Natural killer cell treated with Interleukin-12 subunit alpha and Interleukin-12 subunit beta and Interleukin-15 and Interleukin-18, amount 100 ng/mL, for 72 hours (primary cell): Measurements from ENCODE around the gene CFAP54. TPM values are rescaled to one million over a fixed set of nuclear protein-coding genes. Genes with fewer than 3 reads are reported as not detected.
"Not testable (repeated sequence)": the region's sequence is repeated elsewhere in the genome, so short reads cannot be mapped to it uniquely, and the experiment has no call there.

Source experiments
- ATAC-seq, 2 donors: fragments of 150-1000 bp; cut with Tn5 transposase in 1 of 2; sonication (Bioruptor Pico), chemical (Tn5 transposase) in 1 of 2; 2 replicates each; pipeline ENCODE4 v1.10.0; 2021
- DNase-seq: peaks from one replicate; pipeline ENCODE4 v3.0.0; 2022; ENCODE audit warnings: low spot score
- H3K27ac Mint-ChIP-seq, 2 donors: 1 replicate in 1 of 2; 2 replicates in 1 of 2; pipeline ENCODE4 v1.8.0; 2022; ENCODE audit warnings: mixed read lengths in 2 of 2, mild to moderate bottlenecking in 1 of 2, moderate library complexity in 1 of 2
- H3K27me3 Mint-ChIP-seq, 2 donors: 1 replicate in 1 of 2; 2 replicates in 1 of 2; pipeline ENCODE4 v1.8.0; 2022; ENCODE audit warnings: mixed read lengths in 2 of 2
- H3K36me3 Mint-ChIP-seq: one replicate; pipeline ENCODE4 v1.8.0; 2022; ENCODE audit warnings: mixed read lengths
- H3K4me1 Mint-ChIP-seq, 2 donors: 1 replicate in 1 of 2; 2 replicates in 1 of 2; pipeline ENCODE4 v1.8.0; 2022; ENCODE audit warnings: low read depth in 2 of 2, mixed read lengths in 2 of 2, mild to moderate bottlenecking in 1 of 2
- H3K4me3 Mint-ChIP-seq: one replicate; pipeline ENCODE4 v1.8.0; 2022; ENCODE audit warnings: mixed read lengths
- H3K9me3 Mint-ChIP-seq: 2 replicates; pipeline ENCODE4 v1.8.0; 2022; ENCODE audit warnings: mixed read lengths
- total RNA-seq, 2 donors: library from RNA; stranded (reverse); gene quantifications; one replicate each; pipeline ENCODE4 v1.2.3, GENCODE V29; 2022

CFAP54 gene
- total RNA-seq, 2 donors from 2014 or later: 0.14 to 0.50 TPM

DNA sequence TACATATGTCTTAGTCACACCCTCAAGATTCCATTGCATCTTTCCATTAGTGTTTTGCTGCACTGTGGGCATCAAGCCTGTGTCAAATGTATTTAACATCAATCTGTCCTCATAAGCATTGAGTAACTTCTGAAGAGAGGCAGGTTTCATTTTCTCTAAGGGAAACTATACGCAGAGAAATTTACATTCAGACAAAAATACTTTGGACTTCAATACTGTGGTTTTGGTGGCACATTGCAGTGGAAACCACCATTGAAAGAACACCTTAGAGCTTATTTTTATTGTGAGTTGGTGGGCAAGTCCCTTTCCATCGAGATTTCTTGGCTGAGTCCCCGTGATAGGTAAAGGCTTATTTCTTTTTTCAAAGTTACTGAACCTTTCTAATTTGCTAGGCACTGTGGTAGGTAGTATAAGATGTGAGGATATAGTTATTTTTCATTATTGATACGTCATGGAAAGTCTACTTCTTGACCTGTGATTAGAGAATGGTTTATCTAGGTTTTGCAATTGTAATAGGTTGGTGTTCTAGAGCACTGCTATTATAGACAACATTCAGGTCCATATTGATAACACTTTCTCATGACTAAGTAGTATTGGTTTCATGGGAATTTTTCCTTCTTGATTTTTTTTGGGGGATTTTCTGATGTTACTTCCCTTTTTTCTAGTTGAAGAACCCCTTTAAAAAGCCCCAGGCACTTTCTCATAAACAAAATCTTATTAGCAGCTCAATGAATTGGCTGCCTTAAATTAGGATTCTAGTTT lies 81.9 kb downstream of the CFAP54 start:
- DNase-seq: no peak
- H3K9me3 Mint-ChIP-seq: no peaks in the 10 kb centered on the region
- H3K4me3 Mint-ChIP-seq: peak overlapping the region; percentile 13
- peaks cover 22 to 29% of the 10 kb centered on the region in 2 donors for H3K27me3 Mint-ChIP-seq
- H3K4me1 Mint-ChIP-seq: peaks cover 6 to 7% of the 10 kb centered on the region in 2 donors
- peak in 1 of 2 donors; percentile 62 for ATAC-seq
- no peak overlapping the region for H3K27ac Mint-ChIP-seq
- H3K36me3 Mint-ChIP-seq: no peaks in the 10 kb centered on the region

DNA sequence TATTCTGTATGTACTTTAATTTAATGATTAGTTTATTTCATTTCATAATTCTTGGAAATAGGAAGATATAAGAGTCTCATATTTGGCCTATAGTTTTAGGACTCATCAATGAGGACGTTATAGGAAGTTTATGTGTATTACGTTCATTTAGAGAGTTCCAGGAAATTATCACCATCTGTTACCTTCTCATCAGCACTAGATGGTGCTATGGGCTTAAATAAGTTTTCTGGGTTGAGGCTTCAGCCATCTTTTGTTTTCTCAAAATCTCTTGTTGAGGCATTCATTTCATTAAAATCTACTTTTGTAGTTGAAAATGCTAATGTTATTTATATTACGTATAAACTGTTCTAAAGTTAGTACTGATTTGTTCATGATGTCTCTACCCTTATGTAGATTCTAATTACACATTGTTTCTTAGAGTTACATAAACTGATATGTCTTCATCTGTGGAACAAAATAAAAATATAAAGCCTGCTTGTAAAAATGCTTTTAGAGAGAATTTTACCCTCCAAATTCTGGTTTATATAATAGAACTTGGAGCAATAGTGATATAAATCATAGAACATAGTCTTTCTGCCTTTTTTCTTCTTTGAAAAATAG lies 89.2 kb downstream of the CFAP54 start:
- peak in 1 of 2 donors; percentile 70 for ATAC-seq
- Mint-ChIP-seq H3K36me3 (no peaks in the 10 kb centered on the region), H3K4me3 (no peak overlapping the region), H3K27ac (no peak overlapping the region), H3K27me3 (peaks cover 0 to 9% of the 10 kb centered on the region in 2 donors), H3K9me3 (no peaks in the 10 kb centered on the region), H3K4me1 (no peaks in the 10 kb centered on the region)
- DNase-seq: no peak

DNA sequence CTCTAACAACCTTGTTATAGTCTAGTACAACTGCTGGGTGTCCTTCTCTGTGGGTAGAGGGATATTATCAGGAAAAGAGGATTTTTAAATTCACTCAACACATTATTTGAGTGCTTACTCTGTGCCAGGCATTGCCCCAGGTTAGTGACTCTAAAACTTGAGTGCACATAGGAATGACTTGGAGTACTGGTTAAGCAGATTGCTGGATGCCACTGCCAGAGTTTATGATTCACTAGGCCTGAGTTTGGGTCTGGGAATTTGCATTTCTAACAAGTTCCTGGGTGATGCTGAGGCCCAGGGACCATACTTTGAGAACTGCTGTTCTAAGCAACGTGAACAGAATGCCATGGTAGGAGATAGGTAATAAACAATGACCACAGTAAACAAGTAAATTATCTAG lies 96.6 kb downstream of the CFAP54 start:
- H3K36me3 Mint-ChIP-seq: no peaks in the 10 kb centered on the region
- peaks cover 33 to 35% of the 10 kb centered on the region in 2 donors for H3K27me3 Mint-ChIP-seq
- ATAC-seq: no peak
- H3K27ac Mint-ChIP-seq: no peak overlapping the region
- H3K9me3 Mint-ChIP-seq: no peaks in the 10 kb centered on the region
- no peak for DNase-seq
- peaks cover 3 to 5% of the 10 kb centered on the region in 2 donors for H3K4me1 Mint-ChIP-seq
- H3K4me3 Mint-ChIP-seq: no peak overlapping the region

DNA sequence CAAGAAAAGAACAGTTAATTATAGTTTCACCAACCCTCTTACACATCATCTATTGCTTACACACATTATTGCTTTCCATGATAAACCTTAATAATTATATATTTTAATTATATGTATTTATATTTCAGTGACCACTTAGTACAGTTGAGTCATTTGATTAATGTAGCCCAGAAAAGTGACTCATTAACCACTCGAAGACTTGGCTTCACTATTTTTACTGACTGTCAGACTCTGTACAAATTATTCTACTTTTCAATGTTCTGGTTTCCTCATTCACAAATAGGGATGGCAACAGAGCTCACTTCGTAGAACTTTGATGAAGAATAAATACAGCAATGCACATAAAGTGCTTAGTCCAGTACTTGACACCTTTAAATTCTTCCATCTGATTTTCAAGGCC lies 98.3 kb downstream of the CFAP54 start:
- Mint-ChIP-seq H3K27ac (no peak overlapping the region), H3K4me3 (no peak overlapping the region), H3K9me3 (no peaks in the 10 kb centered on the region), H3K27me3 (peaks cover 38 to 40% of the 10 kb centered on the region in 2 donors), H3K4me1 (peaks cover 5 to 6% of the 10 kb centered on the region in 2 donors), H3K36me3 (no peaks in the 10 kb centered on the region)
- DNase-seq: no peak
- no peak for ATAC-seq

DNA sequence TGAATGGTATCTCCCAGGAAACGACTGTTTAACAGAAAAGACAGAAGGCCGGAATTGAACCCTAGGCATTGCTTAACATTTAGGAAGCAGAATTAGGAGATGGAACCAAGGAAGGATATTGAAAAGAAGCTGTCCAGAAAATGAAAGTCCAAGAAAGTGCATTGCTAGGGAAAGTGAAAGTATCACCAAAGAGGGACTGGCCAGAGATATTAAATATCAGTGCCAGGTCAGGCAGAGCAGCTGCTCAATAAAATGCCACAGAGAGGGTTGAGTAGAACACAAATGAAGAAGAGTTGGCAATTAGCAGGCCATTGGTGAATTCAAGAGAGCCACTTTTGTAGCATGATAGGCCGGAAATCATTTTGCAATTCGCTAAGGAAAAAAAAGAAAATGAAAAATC lies 101.6 kb downstream of the CFAP54 start:
- no peak for ATAC-seq
- Mint-ChIP-seq H3K27ac (no peak overlapping the region), H3K27me3 (peaks cover 33 to 49% of the 10 kb centered on the region in 2 donors), H3K9me3 (no peaks in the 10 kb centered on the region), H3K4me3 (no peak overlapping the region), H3K36me3 (no peaks in the 10 kb centered on the region), H3K4me1 (peaks cover 5 to 6% of the 10 kb centered on the region in 2 donors)
- no peak for DNase-seq

DNA sequence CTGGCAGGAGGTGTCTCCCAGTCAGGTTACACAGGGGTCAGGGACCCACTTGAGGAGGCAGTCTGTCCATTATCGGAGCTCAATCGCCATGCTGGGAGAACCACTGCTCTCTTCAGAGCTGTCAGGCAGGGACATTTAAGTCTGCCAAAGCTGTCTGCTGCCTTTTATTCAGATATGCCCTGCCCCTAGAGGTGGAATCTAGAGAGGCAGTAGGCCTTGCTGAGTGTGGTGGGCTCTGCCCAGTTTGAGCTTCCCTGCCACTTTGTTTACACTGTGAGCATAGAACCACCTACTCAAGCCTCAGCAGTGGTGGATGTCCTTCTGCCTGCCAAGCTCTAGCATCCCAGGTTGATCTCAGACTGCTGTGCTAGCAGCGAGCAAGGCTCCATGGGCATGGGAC lies 115.0 kb downstream of the CFAP54 start:
- not testable (repeated sequence) for H3K27ac Mint-ChIP-seq, H3K9me3 Mint-ChIP-seq, H3K4me3 Mint-ChIP-seq, ATAC-seq, H3K36me3 Mint-ChIP-seq, H3K4me1 Mint-ChIP-seq, DNase-seq
- H3K27me3 Mint-ChIP-seq: peaks cover 40 to 64% of the 10 kb centered on the region in 2 donors

DNA sequence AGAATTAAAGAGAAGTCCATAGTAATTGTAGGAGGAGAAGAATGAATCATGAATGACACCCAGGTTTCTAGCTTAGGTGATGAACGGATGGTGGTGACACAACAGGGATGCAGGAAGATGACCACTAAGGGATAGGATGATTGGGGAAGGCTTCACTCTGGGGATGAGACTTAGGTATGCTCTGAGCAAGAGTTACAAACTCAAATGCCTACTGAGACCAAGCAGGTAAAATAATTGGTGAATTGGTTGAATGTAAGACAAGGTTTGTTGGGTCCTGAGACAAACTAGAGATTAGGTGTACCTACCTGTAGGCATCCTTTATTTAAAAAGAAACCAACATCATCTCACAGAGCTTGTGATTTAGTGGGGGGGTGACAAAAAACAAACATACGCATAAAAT lies 116.3 kb downstream of the CFAP54 start:
- Mint-ChIP-seq H3K27ac (no peak overlapping the region), H3K36me3 (peaks cover 2% of the 10 kb centered on the region), H3K4me1 (no peaks in the 10 kb centered on the region), H3K27me3 (peaks cover 34 to 60% of the 10 kb centered on the region in 2 donors), H3K9me3 (no peaks in the 10 kb centered on the region), H3K4me3 (no peak overlapping the region)
- ATAC-seq (no peak), DNase-seq (no peak)

DNA sequence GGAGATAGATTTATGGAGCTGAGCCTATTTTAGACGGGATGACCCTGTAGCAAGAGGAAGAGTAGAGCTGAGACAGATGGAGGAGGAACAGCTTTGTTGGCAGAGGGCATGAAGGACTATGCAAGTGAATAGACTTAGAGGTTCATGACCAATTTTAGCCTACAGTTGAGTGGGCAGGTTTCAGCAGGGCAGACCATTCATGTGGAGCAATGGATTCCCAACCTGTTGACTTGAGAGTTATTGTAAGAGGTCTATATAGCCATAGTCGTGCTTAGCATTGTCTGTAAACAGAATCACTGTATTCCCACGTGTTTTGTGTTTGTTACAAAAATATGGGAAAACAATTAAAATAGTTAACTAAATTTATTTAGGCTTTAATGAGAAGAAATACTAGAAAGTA lies 116.8 kb downstream of the CFAP54 start:
- no peaks in the 10 kb centered on the region for H3K9me3 Mint-ChIP-seq
- ATAC-seq (no peak), DNase-seq (no peak)
- no peaks in the 10 kb centered on the region for H3K36me3 Mint-ChIP-seq
- peaks cover 32 to 55% of the 10 kb centered on the region in 2 donors for H3K27me3 Mint-ChIP-seq
- no peak overlapping the region for H3K4me3 Mint-ChIP-seq
- no peaks in the 10 kb centered on the region for H3K4me1 Mint-ChIP-seq
- H3K27ac Mint-ChIP-seq: no peak overlapping the region

DNA sequence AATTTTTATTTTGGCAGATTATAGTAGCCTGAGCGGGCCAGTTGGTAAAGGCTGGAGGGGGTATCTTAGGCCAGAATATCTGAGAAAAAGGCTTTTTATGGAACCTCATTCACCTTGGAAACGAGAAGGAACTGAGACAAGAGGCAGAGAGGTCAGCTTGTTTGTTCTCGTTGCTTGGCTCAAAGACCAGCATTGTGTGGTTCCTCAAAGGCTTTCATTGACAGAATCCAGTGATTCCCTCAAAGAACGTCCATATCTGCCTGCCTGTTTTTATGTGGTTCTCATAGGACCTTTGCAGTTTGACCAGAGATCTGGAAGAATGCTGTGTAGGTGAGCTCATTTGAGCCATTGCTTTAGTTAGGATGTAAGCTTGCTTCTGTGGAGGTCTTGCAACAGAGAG lies 117.3 kb downstream of the CFAP54 start:
- H3K27ac Mint-ChIP-seq: no peak overlapping the region
- no peaks in the 10 kb centered on the region for H3K36me3 Mint-ChIP-seq
- H3K4me3 Mint-ChIP-seq: no peak overlapping the region
- H3K9me3 Mint-ChIP-seq: peaks cover 2% of the 10 kb centered on the region
- no peak for DNase-seq
- H3K4me1 Mint-ChIP-seq: no peaks in the 10 kb centered on the region
- peaks cover 34 to 51% of the 10 kb centered on the region in 2 donors for H3K27me3 Mint-ChIP-seq
- no peak for ATAC-seq

DNA sequence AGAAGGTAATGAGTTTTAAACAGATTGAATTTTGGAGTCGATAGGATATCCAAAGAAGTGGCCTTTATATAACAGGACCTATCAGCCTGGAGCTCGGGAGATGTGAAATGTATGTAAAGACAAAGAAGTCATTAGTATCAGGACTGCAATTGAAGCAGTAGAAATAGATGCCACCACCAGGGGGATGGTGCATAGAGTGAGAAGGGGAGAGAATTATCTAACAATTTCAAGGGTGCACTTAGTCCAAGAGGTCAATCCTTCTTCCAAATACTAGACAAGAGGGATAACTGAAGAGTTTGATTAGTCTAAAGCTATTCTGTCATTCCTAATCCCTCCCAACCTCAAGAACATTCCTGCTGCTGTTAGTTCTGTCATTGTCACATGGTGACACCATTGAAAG lies 127.8 kb downstream of the CFAP54 start:
- no peaks in the 10 kb centered on the region for H3K4me1 Mint-ChIP-seq
- peaks cover 2% of the 10 kb centered on the region for H3K9me3 Mint-ChIP-seq
- ATAC-seq (no peak), DNase-seq (no peak)
- peaks cover 6% of the 10 kb centered on the region for H3K36me3 Mint-ChIP-seq
- no peak overlapping the region for H3K4me3 Mint-ChIP-seq
- peaks cover 11 to 33% of the 10 kb centered on the region in 2 donors for H3K27me3 Mint-ChIP-seq
- H3K27ac Mint-ChIP-seq: no peak overlapping the region

DNA sequence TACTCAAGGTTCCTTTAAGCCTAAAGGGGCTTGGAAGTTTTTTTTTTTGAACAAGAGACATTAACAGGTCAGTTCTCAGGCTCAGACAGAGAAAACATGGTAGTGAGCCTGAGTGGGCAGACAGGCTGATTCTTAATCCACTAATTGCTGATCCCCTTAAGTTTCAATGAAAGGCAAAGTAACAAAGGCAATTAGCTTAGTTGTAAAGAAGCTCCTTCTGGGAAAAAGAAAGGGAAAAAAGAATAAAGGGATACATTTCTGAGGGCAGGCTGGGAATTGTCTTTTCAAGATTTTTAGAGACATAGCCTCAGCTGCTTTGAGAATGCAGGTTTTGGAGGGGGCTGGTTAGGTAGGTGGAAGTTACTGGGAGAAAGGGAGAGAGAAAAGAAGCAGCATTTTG lies 133.8 kb downstream of the CFAP54 start:
- no peaks in the 10 kb centered on the region for H3K36me3 Mint-ChIP-seq
- H3K4me3 Mint-ChIP-seq: no peak overlapping the region
- no peak for DNase-seq
- H3K27me3 Mint-ChIP-seq: peaks cover 8 to 22% of the 10 kb centered on the region in 2 donors
- no peak for ATAC-seq
- H3K27ac Mint-ChIP-seq: no peak overlapping the region
- no peaks in the 10 kb centered on the region for H3K4me1 Mint-ChIP-seq
- no peaks in the 10 kb centered on the region for H3K9me3 Mint-ChIP-seq

DNA sequence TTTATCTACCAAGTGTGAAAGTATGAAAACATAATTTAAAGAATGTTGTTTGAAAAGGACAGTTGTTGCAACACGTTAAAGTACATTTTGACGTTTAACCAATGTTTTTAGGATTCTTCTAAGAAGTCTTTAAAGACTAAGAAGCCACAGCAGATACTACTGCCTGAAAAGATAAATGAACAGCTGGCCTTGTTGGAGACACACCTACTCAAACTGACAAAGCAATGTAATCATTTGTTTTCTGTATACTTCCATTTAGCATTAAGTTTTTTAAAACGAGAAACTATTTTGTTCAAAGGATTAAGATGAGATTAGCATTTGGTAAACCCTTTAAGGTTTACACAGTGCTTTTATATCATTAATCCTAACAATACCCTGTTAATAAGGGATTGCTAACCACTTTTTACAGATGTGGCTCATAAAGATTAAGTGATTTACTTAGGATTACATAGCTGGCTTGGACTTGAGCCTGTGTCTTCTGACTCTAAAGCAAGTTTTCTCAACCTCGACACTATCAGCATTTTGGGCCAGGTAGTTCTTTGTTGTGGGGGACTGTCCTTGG lies 134.4 kb downstream of the CFAP54 start:
- Mint-ChIP-seq H3K4me3 (no peak overlapping the region), H3K9me3 (no peaks in the 10 kb centered on the region), H3K27me3 (peaks cover 9 to 23% of the 10 kb centered on the region in 2 donors), H3K27ac (no peak overlapping the region), H3K4me1 (no peaks in the 10 kb centered on the region), H3K36me3 (no peaks in the 10 kb centered on the region)
- DNase-seq: no peak
- no peak for ATAC-seq

DNA sequence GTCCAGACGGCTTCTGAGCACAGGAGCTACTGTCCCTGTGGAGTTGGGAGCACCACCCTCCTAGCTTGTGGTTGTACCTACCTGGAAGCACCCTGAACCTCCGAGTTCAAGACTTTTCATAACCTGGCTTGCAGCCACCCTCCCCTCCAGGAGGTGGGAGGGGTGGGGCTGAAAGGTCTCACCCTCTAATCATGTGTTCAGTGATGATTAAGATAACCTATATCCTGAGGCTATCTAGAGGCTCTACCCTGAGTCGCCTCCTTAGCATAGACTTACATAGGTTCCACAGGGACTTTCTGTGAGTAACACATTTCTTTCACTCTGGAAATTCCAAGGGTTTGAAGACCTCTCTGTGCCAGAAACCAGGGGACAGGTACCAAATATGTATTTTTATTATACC lies 146.5 kb downstream of the CFAP54 start:
- DNase-seq (no peak), ATAC-seq (no peak)
- no peaks in the 10 kb centered on the region for H3K4me1 Mint-ChIP-seq
- no peak overlapping the region for H3K4me3 Mint-ChIP-seq
- H3K27me3 Mint-ChIP-seq: peaks cover 7 to 22% of the 10 kb centered on the region in 2 donors
- H3K36me3 Mint-ChIP-seq: no peaks in the 10 kb centered on the region
- no peak overlapping the region for H3K27ac Mint-ChIP-seq
- H3K9me3 Mint-ChIP-seq: peaks cover 4% of the 10 kb centered on the region

DNA sequence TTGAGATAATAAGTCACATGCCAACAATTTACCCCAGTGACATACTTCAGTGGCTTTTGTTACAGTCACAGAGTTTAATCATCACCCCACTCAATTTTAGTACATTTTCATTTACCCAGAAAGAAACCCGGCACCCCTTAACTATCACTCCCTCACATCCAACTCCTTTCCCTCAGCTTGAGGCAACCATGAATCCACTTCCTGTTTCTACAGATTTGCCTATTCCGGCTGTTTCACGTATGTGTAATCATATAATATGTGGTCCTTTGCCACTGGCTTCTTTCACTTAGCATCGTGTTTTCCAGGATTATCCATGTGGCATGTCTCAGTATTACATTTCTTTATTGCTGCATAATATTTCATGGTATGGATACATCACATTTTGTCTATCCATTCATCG lies 147.5 kb downstream of the CFAP54 start:
- H3K9me3 Mint-ChIP-seq: peaks cover 4% of the 10 kb centered on the region
- DNase-seq: no peak

More for the DNA sequence above, 147.5 kb downstream of the CFAP54 start:
- no peaks in the 10 kb centered on the region for H3K36me3 Mint-ChIP-seq
- no peak for ATAC-seq
- no peak overlapping the region for H3K4me3 Mint-ChIP-seq
- no peaks in the 10 kb centered on the region for H3K4me1 Mint-ChIP-seq
- peaks cover 7 to 22% of the 10 kb centered on the region in 2 donors for H3K27me3 Mint-ChIP-seq
- no peak overlapping the region for H3K27ac Mint-ChIP-seq
